Stimulated activated CD8-positive, alpha-beta memory T cell treated with anti-CD3 and anti-CD28 coated beads, Interleukin-12 subunit alpha, Interleukin-12 subunit beta, amount 100 ng/mL, for 24 hours (primary cell): ENCODE results near the gene POLR2A.

ENCODE experiments used
- DNase-seq: peaks from one replicate; pipeline ENCODE4 v3.0.0-alpha.2; 2020; ENCODE audit errors: extremely low read depth

POLR2A gene

DNA sequence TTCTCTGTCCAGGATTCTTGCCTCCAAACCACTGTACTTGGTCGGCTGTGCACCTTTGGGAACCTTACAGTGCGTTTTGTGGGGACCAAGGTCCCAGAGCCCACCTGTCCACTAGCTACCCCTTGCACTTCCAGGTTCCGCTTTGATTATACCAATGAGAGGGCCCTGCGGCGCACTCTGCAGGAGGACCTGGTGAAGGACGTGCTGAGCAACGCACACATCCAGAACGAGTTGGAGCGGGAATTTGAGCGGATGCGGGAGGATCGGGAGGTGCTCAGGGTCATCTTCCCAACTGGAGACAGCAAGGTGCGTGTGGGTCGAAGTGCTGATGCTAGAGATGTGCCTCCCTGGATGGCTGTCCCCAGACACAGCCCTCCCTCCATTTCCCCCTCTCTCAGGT, 18.8 kb downstream of the POLR2A start:
- DNase-seq = no peak

DNA sequence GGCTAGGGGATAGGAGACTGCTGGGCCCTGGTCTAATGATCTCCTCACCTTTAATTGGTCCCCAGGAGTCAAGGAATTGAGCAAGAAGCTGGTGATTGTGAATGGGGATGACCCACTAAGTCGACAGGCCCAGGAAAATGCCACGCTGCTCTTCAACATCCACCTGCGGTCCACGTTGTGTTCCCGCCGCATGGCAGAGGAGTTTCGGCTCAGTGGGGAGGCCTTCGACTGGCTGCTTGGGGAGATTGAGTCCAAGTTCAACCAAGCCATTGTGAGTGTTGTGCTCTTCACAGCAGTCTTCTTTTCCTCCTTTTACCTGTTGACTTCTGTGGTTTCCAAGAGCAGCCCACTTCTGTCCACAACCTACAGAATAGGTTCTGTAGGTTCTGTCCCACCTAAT, 19.4 kb downstream of the POLR2A start:
- DNase-seq = no peak

DNA sequence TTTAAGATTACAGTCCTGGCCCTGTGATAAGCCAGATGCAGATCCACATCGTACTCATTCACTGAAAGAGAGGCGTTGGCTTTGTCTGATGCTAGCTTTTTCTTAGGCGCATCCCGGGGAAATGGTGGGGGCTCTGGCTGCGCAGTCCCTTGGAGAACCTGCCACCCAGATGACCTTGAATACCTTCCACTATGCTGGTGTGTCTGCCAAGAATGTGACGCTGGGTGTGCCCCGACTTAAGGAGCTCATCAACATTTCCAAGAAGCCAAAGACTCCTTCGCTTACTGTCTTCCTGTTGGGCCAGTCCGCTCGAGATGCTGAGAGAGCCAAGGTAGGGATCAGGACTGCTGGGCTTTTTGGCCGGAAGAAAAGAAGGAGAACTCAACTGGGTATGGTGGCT, 24.0 kb downstream of the POLR2A start:
- DNase-seq = no peak

DNA sequence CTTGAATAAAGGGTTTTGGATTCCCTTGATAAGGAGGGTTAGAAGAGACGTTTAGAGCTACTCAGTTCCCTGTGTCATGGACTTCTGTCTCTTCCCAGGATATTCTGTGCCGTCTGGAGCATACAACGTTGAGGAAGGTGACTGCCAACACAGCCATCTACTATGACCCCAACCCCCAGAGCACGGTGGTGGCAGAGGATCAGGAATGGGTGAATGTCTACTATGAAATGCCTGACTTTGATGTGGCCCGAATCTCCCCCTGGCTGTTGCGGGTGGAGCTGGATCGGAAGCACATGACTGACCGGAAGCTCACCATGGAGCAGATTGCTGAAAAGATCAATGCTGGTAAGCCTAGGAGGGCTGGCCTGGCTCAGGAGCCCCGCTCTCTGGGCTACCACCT, 24.7 kb downstream of the POLR2A start:
- no peak for DNase-seq

DNA sequence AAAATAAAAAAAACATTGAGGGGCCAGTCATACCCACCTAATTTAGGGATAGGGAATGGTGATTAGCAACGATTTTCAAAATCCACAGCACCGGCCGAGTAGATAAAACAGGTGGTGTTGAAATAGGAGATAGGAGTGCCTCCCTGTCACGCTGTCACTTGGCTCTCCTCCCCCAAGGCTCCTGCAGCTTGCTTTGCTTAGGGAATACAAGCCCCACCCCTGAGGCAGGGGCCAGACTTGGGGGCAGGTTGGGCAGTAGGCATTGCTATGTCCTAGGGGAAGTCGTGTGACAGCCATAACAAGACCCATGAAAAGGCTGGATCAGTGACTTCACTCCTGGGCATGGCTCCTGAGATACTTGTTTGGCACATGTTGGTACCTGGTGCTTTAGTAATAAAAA, 25.8 kb downstream of the POLR2A start:
- no peak for DNase-seq

DNA sequence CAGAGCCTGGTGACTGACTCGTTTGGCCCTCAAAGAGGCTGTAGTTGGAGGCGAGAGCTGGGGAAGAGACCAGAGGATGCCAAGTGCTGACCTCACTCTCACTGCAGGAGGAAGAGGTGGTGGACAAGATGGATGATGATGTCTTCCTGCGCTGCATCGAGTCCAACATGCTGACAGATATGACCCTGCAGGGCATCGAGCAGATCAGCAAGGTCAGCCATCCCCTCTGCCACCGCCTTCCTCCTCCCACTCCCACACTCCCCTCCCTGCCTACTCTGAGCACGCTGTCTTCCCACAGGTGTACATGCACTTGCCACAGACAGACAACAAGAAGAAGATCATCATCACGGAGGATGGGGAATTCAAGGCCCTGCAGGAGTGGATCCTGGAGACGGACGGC, 26.9 kb downstream of the POLR2A start:
- no peak for DNase-seq

DNA sequence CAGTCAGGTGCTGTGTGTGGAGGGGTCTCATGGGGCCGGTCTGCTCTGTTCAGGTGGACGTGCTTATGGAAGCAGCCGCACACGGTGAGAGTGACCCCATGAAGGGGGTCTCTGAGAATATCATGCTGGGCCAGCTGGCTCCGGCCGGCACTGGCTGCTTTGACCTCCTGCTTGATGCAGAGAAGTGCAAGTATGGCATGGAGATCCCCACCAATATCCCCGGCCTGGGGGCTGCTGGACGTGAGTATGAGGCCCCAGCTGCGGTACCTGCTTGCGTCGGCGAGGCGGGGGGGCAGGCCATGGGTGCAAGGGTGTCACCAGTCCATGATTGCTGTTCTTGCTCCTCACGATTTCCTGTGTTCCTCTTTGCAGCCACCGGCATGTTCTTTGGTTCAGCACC, 27.9 kb downstream of the POLR2A start:
- no peak for DNase-seq

DNA sequence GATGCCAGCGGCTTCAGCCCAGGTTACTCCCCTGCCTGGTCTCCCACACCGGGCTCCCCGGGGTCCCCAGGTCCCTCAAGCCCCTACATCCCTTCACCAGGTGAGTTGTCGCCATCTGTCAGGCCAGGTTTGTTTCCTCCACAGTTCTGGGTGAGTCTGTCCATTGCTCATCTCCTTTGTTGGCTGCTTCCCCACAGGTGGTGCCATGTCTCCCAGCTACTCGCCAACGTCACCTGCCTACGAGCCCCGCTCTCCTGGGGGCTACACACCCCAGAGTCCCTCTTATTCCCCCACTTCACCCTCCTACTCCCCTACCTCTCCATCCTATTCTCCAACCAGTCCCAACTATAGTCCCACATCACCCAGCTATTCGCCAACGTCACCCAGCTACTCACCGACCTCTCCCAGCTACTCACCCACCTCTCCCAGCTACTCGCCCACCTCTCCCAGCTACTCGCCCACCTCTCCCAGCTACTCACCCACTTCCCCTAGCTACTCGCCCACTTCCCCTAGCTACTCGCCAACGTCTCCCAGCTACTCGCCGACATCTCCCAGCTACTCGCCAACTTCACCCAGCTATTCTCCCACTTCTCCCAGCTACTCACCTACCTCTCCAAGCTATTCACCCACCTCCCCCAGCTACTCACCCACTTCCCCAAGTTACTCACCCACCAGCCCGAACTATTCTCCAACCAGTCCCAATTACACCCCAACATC, 28.8 kb downstream of the POLR2A start:
- DNase-seq = no peak

DNA sequence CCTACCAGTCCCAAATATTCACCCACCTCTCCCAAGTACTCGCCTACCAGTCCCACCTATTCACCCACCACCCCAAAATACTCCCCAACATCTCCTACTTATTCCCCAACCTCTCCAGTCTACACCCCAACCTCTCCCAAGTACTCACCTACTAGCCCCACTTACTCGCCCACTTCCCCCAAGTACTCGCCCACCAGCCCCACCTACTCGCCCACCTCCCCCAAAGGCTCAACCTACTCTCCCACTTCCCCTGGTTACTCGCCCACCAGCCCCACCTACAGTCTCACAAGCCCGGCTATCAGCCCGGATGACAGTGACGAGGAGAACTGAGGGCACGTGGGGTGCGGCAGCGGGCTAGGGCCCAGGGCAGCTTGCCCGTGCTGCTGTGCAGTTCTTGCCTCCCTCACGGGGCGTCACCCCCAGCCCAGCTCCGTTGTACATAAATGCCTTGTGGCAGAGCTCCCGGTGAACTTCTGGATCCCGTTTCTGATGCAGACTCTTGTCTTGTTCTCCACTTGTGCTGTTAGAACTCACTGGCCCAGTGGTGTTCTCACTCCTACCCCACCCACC, 29.8 kb downstream of the POLR2A start:
- no peak for DNase-seq

DNA sequence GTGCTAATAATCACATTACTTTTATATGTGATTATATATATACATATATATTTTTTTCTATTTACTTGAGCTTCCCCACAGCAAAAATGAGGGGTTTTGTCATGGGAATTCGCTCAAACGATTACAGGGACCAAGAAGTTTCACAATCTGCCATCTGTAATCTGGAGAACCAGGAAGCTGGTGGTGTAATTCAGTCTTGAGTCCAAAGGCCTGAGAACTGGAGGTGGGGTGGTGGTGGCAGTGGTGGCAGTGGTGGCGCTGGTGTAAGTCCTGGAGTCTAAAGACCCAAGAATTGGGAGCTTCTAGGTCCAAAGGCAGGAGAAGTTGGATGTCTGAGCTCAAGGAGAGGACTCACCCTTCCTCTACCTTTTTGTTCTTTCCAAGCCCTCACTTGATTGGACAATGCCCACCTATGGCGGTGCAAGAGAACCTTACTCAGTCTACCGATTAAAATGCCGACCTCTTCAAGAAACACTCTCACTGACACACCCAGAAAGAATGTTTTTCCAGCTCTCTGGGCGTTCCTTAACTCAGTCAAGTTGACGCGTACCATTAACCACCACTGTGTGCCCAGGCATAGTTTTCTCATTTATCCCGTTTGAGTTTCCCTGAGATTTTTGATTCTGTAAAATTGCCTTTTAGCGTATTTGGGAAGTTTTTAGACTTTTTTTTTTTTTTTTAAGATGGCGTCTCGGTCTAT, 31.9 kb downstream of the POLR2A start:
- no peak for DNase-seq

DNA sequence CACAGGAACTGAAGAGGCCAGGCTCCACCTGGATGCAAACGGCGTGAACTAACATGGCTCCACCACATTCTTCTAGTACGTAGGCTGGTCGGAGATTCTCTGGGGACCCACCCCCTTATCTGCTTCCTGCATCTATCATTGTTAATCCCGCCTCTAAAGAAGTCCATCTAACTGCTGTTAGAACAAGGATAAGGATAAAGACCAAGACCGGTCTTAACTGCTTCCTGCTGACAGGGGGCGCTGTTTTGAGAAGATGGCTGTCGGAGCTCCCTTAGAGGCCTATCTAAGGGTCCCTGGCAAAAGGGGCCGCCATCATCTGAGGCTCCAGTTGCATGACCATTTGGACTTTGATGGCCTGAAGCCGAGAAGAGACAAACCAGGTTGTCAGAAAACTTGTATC, 38.9 kb downstream of the POLR2A start:
- DNase-seq = peak; percentile 5

DNA sequence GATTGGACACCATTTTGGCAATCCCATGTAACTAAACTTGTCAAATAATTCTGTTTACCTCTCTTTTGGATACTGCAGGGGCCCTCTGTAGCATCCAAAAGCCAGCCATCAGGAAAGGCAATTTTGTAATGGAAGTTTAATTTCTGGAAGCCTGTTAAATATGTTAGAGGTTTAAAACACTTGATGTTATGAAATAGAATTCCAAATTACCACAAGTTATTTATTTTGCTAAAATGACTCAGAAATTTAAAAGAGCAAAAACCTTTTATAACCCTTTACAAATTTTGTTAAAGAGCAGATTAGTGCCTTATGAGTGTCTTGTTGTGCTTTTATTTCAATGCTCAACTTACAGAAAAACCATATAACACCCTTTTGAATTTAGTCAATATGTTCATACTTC, 44.7 kb downstream of the POLR2A start:
- no peak for DNase-seq

DNA sequence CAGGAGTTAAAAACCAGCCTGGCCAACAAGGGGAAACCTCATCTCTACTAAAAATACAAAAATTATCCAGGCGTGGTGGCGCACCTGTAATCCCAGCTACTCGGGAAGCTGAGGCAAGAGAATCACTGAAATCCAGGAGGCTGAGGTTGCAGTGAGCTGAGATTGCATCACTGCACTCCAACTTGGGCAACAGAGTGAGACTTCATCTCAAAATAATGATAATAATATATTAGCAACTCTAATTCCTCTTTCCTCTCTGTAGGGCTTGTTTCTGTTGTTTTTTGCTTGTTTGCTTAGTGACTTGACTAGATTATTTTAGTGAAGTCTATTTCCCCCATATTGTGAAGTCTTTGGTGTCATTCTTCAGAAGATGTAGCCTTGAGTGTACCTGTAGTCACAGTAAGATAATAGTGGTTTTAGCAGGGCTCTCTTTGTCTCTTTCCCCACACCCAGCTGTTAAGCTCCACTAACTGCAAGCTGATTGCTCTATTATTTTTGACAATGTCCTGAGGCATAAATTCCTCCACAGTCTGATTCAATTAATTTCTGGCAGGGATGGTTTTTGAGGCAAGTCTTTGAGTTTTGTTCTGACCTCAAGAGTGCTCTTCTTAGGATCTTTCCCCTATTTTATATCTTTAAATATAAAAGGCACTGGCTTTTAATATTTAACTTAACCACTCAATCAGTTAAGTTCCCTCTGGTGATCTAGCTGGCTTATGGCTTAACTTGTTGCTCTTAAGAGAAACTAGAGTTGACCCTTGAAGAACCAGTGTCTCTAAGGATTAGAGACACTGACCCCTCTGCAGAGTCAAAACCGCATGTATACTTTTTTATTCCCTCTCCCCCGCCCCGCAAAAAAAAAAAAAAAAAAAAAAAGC, 46.1 kb downstream of the POLR2A start:
- no peak for DNase-seq

DNA sequence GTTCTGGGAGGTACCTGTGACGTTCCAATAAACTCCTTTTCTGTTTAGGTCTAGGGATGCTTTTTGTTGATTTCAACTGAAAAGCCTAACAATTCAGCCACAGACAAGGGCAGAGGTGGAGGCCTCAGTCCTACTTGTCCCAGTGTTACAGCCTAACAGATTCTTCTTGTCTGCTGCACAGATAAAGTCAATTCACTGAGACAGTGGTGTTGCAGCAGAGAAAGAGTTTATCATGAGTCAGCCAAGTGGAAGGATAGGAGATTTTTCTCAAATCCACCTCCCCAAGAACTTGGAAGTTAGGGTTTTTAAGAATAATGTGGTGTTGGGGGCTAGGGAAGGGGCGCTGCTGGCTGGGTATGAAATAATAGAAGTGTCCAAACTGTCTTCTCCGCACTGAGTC, 53.9 kb downstream of the POLR2A start:
- no peak for DNase-seq

DNA sequence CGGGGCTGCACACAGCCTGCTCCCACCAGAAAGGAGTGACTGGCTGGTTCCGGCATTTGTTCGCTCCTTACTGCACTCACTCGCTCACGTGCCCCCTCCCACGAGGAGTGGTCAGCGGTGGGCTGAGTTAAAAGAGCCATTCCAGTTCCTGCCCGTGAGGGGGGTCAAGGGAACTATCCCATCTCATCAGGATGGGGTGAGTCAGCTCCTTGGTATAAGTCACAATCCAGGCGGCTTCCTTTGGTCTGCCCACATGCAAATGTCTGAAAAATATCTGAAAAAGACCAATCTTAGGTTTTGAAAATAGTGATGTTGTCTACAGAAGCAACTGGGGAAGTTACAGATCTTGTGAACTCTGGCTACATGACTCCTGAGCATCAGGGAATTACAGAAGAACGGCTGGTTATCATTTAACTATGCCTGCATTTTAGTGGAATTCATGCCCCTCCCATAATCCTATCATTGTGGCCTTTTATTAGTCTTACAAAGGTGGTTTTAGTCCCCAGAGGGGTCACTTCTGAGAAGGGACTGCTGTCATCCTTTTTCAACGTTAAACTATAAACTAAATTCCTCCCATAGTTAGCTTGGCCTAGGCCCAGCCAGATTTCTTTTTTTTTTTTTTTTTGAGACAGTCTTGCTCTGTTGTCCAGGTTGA, 54.9 kb downstream of the POLR2A start:
- no peak for DNase-seq

DNA sequence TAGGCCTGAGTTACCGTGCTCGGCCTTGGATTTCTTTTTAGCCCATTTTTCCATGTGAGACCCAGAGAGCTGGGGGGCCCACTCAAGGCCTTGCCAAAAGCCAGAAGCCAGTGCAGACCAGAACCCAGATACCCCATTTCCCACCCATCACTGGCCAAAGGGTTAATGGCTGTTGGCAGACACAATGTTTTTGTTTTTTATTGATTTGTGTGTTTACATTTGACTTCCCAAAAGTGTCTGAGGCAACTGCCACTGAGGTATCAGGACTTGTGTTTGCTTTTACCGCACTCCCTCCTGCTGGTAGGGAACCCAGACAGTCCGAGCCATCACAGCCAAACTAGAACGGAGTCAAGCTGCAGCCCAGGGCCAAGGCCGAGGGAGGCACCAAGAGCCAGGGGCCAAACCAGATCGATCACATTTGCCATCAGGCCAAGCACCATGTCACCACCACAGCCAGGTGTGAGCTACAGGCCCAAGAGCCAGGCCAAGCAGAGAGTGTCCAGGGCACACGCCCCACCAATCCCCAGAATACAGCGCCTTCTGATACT, 57.0 kb downstream of the POLR2A start:
- no peak for DNase-seq

DNA sequence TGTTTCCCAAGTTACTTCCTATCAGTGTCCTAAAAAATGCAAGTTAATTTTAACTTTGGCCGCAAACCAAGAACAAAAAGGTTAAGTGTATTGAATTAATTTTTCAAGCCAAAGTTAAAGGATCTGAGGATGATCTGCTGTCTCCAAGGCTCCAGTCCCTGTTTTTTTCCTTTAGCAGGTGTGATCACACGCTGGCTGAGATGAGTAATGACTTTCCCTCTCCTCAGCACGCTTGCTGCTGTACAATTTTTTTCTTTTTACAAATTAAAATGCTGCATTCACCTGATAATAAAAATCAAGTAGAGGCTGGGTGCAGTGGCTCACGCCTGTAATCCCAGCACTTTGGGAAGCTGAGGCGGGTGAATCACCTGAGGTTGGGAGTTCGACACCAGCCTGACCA, 60.7 kb downstream of the POLR2A start:
- no peak for DNase-seq

DNA sequence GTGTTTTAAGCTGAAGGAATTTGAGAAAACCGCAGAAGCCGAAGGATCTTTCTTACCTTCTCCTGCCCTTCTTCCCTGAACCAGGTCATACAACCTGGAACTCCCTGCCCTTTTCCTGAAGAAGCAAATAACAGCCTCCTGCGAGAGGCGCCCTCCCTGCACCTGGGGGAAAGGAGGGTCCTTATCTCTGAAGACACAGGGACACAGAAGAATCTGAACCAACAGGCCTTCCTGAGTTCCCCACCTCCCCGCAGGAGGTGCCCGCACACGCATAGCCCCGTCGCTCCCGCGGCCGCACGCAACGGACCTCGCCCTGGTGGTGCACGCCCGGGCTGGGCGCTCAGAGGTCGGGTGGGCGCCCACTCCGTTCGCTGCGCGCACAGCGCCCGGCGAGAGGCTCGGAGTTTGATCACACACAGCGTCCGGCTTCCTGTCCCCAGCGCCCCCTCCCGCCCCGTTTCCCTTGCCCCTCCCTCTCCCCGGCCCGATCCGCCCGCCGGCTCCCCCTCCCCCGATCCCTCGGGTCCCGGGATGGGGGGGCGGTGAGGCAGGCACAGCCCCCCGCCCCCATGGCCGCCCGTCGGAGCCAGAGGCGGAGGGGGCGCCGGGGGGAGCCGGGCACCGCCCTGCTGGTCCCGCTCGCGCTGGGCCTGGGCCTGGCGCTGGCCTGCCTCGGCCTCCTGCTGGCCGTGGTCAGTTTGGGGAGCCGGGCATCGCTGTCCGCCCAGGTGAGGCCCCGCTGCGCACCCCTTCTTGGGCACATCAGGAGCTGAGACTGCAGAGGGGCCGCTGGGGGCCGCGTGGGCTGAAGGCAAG, 64.6 kb downstream of the POLR2A start, which contains the start of gene TNFSF12:
TNFSF12 (plus strand) TSS at position 474 of the 816 bp plus-strand sequence; CDS start at position 570, 96 bp downstream.
- no peak for DNase-seq
